22Rv1 (cell line): ENCODE data around the gene IMPG2.

ENCODE experiments used
- ZFX ChIP-seq: fragments of 450-650 bp; IDR thresholded peaks from 2 replicates; pipeline ENCODE4 v1.6.1; 2017; ENCODE audit warnings: antibody characterized with exemption, borderline replicate concordance
- TF ChIP-seq, protein P1 (sequence below): fragments of 450-650 bp; IDR thresholded peaks from 2 replicates; pipeline ENCODE4 v1.5.1; 2017; ENCODE audit warnings: mild to moderate bottlenecking

GRCh38 chr3:101235048-101235447, 85.3 kb downstream of the IMPG2 start:
- TF ChIP-seq, protein P1, sequence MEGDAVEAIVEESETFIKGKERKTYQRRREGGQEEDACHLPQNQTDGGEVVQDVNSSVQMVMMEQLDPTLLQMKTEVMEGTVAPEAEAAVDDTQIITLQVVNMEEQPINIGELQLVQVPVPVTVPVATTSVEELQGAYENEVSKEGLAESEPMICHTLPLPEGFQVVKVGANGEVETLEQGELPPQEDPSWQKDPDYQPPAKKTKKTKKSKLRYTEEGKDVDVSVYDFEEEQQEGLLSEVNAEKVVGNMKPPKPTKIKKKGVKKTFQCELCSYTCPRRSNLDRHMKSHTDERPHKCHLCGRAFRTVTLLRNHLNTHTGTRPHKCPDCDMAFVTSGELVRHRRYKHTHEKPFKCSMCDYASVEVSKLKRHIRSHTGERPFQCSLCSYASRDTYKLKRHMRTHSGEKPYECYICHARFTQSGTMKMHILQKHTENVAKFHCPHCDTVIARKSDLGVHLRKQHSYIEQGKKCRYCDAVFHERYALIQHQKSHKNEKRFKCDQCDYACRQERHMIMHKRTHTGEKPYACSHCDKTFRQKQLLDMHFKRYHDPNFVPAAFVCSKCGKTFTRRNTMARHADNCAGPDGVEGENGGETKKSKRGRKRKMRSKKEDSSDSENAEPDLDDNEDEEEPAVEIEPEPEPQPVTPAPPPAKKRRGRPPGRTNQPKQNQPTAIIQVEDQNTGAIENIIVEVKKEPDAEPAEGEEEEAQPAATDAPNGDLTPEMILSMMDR = no peak
- no peak for TF ChIP-seq ZFX
